Mesangial cell (primary cell): ENCODE results near the gene PALLD. TPM values are rescaled to one million over a fixed set of nuclear protein-coding genes. Genes with fewer than 3 reads are reported as not detected.

ENCODE experiments used
- total RNA-seq: library from RNA; depleted of rRNA; stranded (reverse); fragments of >200 nt; gene quantifications from 2 replicates; pipeline ENCODE4 v1.2.3, GENCODE V29; 2015

The PALLD gene
- 85.6 and 135 TPM in 2 replicates for total RNA-seq

DNA sequence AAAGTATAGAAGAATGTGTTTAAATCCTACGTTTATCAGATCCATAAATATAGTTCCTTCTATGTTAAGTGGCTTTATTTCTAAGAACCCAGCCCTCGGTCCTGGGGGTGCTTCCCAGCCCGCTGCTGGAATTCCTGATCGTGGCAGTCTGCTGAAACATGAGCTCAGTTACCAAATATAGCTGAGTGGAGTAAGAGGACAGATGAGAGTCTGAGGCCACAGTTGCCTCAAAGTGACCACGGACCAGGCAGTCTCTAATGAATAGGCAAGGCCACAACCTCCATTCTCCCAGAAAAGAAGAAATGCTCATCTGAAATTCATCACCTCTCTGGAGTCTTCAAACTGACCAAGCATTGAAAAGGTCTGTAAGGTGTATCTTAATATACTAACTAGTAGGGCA lies at the start of gene PALLD:
PALLD (plus strand) TSS at position 219 of the 400 bp plus-strand sequence.

Other genes with a start within 250 kb of the PALLD start
- 5.2 and 9.5 TPM in 2 replicates for gene DDX60, start 178.3 kb upstream of the PALLD start, total RNA-seq
- 4.6 and 10.3 TPM in 2 replicates for gene DDX60L, start 16.6 kb upstream of the PALLD start, total RNA-seq